GM21825 (cell line): ENCODE results near the gene VAPA.

Experiments used
- ATAC-seq: cut with Tn5 transposase; IDR thresholded peaks from one replicate; pipeline ENCODE4 v1.9.1; 2021; ENCODE audit warnings: mild to moderate bottlenecking, moderate library complexity; ENCODE audit not compliant: unreplicated experiment

Gene VAPA

DNA sequence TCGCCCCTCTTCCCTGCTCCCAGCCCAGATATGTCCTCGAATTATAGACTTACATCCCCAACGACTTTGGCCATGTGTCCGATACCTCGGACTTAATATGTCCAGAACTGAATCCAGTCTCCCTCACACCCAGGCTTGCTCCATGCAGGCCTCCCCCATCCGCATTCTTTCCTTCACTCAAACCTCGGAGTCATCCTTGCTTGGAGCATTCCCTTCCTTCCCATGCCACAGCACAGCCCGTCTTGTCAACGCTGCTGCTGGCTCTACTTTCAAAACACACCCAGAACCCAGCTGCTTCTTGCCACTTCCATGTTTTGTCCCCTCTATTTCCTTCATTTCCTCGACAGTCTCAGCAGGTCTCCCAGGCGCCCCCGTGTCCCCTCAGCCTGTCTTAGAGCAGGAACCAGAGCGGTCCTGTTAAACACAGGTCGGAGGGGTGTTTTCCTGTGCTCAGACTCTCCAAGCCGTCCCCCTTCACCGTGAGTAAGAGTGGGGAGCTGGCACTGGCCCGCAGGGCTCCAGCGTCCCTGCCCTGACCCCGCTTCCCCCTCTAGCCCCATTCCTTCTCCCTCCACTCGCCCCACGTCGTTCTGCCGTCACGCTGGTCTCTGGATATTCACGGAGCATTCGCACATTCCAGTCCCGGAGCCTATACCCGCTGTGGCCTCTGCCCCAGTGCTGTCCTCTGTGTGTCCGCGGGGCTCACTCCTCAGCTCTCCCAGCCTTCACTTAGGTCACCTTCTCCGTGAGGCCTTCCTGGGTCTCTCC lies 54.4 kb downstream of the VAPA start:
- ATAC-seq = no peak

- no peak for ATAC-seq
These were observed 55.4 kb downstream of the VAPA start for GRCh38 chr18:9969247-9969646.

- no peak for ATAC-seq
These were observed 57.6 kb downstream of the VAPA start for GRCh38 chr18:9971313-9971920.

GRCh38 chr18:9973470-9973869 lies 59.7 kb downstream of the VAPA start:
- ATAC-seq = no peak

DNA sequence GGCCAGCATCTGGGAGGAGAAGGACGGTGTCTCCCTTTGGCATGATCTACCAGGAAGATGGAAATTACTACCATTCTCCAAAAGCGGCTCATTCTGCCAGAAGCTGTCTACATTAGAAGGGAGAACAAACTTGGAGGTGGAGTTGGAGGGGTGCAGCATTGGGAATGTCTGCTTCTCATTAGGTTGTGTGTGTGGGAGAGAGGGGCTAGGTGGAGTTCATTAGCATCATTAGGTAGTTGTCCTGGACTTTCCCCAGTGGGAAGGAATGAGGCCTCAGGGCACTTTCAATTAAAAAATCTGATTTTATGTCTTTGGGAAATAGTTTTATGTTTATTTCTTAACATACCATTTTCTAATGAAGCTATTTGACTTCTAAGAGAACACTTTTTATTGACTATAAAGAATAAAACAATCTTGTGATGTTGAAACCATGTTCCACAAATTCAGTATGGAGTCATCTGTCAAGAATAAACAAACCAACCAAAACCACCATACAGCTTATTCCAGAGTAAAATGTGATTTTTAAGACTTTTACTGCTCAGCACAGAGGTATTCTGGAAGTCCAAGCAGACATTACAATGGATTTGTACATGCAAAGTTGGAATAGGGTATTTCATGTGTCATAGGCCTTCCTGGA lies 60.6 kb downstream of the VAPA start:
- ATAC-seq = no peak

DNA sequence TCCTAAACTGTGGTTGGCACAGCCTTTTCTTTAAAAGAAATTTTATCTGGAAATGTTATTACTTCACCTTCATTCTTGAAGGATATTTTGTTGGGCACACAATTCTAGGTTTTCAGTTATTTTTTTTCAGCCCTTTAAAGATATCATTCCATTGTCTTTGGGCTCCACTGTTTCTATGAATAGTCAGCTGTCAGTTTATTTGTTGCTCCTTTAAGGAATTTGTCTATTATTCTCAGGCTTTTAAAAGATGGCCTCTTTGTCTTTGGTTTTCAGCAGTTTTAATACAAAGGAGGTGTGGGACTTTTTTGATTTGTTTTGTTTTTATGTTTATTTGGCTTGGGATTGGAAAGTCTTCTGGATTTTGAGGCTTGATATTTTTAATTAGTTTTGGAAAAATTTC lies 61.8 kb downstream of the VAPA start:
- no peak for ATAC-seq

- no peak for ATAC-seq
These were observed 68.9 kb downstream of the VAPA start for GRCh38 chr18:9982711-9983110.

DNA sequence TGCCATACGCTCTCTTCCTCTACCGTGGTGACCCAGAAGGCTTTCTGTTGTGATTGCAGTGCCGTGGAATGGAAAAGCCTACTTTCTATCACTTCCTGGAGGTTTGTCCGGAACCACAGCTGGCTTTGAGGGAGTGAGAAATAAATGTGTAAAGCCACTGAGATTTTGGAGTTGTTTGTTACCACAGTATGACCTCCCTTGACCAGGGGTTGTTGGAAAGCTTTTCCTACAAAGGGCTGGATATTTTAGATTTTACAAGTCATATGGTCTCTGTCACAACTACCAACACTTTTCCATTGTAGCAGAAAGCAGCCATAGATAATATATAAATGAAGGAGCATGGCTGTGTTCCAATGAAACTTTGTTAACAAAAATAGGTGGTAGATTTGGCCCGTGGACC lies 70.3 kb downstream of the VAPA start:
- ATAC-seq = no peak

DNA sequence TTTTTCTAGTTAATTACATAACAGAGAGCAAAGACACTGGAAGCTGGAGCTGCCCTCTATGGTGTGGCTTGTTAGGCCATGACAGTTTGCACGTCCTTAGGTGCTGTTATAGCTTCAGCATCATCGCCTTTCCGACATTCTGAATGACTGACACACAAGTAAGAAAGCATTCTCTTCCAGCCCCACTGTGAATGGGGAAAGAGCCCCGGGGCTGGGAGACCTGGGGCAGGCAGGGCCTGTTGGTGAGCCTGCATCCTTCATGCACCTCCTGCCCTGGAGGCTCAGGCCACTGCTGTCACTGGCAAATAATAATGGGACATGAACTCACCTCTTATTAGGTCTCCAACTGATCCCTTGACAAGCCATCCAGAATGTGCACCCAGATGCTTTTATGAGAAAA lies 71.8 kb downstream of the VAPA start:
- ATAC-seq = no peak

DNA sequence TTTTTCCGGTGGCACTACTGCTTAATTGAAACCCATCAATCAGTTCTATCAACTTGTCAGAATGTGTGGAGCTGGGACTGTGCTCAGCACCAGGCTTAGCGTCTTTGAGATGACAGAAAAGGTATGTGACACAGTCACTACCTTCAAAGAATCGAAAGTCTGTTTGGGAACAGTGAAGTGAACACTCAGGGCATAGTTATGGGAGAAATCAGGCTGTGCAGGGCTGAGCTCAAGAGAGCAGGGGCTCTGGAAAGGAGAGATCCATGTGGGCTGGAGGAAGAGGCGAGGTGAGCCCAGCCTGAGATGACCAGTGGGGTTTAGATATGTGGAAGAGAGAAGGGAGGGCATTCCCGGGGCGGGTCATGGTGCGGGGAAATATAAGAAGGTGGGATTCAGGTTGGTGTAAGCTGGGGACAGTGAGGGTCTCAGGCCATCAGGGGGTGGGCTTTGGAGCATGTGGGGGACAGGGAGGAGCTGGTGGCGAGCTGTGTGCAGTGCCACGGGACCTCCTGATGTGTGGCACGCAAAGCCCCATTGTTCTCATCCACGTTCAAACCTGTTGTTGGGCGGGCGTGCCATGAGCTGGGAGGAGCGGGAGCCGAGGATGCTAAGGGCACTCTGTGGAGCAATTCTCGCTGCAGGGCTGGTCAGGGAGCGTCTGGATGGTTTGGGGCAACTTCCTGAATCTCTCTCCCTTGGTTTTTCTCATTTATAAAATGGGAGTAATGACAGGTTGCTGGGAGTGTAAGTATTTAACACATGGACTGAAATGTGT lies 72.5 kb downstream of the VAPA start:
- no peak for ATAC-seq

- ATAC-seq = no peak
These were observed 73.5 kb downstream of the VAPA start for GRCh38 chr18:9987345-9987744.

GRCh38 chr18:9987931-9988330 lies 74.1 kb downstream of the VAPA start:
- ATAC-seq = no peak

- no peak for ATAC-seq
These were observed 74.8 kb downstream of the VAPA start for GRCh38 chr18:9988665-9989064.

GRCh38 chr18:9989481-9989880 lies 75.7 kb downstream of the VAPA start:
- no peak for ATAC-seq

DNA sequence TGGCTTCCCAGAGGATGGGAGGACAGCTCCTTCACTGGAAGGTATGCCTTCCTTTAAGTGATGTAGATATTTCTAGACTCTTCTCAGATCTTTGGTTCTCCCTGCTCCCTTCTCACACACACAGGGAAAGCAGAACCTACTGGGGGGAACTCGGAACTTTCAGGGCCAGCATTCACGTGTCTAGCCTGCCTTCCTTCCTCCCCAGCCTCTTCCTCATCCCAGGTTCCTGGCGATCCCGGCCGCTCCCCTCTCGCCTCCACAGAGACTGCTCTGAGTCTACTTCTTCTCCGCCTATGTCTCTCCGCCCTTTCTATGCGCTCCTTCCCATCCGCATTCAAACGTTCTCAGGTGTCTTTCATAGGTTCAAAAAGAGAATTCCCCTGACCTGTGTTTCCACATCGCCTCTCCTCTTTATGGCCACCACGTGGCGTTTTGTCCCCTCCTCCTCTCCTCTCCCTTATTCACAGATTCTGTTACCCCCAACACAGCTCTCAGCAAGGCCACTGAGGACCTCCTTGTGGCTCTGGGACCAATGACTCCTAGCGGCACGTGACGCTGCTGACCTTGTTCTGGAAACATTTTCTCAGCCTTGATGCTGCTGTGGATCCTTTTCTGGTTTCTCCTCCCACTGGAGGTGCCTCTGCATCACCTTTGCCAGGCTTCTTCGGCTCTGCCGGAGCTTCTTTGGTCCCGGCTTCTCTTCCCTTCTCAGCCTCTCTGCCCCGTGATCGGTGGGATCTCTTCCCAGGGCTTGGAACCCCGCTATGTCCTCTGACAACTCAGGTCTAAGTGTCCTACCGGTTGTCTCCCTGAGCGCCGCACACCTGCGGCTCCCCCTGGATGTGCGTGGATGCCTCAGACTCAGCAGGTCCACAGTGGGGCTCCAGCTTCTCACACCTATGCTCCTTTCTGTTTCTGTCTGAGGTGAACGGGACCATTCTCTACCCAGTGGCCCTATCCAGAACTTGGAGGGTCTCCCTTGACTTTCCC lies 77.5 kb downstream of the VAPA start:
- ATAC-seq = no peak

GRCh38 chr18:9992300-9992972 lies 78.6 kb downstream of the VAPA start:
- ATAC-seq = no peak

DNA sequence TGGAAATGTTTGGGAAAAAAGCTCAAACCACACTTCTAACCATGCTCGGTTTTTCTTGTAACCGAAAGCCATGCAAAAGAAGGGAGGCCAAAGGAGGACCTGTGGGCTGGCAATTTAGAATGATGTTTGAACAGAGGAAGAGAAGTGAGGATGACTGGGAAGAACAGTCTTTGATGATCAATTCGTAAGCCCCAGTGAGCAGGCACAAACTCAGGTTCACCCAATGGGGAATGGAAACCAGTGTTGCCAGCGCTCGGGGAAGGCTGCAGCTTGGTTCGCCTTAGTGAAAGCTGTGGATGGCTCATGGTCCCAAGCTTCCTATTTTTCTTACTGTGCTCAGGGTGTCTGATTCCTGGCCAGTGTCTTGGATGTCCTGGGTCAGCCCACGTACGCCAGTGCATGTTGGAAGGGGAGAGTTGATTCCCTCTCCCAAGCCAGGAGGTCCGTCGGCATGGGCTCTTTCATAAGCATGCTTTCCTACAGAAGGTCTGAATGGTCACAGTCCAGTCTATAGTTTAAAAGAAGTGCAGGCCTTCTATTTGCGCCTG lies 79.2 kb downstream of the VAPA start:
- ATAC-seq = no peak

DNA sequence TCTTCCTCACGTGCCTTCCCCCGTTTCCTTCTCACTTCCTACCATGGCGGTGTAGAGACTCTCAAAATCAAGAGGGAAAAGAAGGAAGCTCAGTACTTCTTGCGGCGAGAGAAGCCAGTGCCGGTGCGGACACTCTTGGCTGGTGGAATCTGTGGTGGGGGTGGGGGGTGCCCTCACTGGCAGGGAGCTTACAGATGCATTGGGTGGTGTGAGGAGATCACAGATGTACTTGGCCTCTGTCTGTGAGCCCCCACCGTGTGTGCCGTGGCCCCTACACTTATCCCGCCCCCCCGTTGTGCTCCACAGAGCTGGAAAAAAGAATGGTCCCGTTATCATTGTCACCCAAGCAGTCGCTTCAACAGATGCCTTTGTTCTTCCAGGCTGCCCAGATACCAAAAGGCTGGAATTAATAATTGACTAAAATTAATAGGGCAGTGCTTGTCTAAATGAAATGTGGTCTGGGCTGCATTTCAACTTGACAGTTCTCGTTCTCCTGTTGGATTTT lies 79.8 kb downstream of the VAPA start:
- no peak for ATAC-seq

GRCh38 chr18:9994026-9994570 lies 80.3 kb downstream of the VAPA start:
- ATAC-seq = no peak
